VCaP (cell line): Measurements from ENCODE around the gene EPHA1.

Experiments
- H3K27ac ChIP-seq: fragments of 450-650 bp; 2 replicates; pipeline ENCODE4 v1.5.1; 2017
- CTCF ChIP-seq: fragments of 450-650 bp; conservative IDR thresholded peaks from 2 replicates; pipeline ENCODE4 v1.5.1; 2017; ENCODE audit warnings: mild to moderate bottlenecking, moderate library complexity

The EPHA1 gene

GRCh38 chr7:143399151-143399550, 9.5 kb downstream of the EPHA1 start:
- H3K27ac ChIP-seq: no peak overlapping the region
- TF ChIP-seq CTCF: no peak

DNA sequence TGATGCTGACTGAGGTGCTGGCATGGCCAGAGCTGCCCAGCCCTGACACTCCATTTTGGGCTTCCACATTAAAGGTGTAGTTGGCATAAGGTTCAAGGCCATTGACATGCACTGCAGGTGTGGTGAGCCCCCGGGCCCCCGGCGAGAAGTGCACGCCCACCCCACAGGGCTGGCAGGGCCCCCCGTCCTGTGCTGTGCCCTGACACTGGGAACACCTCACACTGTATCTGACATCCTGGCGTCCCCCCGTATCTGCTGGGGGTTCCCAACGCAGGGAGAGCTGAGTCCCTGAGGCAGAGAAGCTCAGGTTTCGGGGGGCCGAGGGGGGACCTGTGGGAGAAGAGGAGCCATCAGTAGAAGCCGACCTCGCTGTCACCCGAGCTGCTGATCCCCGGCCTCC, 10.0 kb downstream of the EPHA1 start:
- H3K27ac ChIP-seq: no peak overlapping the region
- no peak for TF ChIP-seq CTCF

DNA sequence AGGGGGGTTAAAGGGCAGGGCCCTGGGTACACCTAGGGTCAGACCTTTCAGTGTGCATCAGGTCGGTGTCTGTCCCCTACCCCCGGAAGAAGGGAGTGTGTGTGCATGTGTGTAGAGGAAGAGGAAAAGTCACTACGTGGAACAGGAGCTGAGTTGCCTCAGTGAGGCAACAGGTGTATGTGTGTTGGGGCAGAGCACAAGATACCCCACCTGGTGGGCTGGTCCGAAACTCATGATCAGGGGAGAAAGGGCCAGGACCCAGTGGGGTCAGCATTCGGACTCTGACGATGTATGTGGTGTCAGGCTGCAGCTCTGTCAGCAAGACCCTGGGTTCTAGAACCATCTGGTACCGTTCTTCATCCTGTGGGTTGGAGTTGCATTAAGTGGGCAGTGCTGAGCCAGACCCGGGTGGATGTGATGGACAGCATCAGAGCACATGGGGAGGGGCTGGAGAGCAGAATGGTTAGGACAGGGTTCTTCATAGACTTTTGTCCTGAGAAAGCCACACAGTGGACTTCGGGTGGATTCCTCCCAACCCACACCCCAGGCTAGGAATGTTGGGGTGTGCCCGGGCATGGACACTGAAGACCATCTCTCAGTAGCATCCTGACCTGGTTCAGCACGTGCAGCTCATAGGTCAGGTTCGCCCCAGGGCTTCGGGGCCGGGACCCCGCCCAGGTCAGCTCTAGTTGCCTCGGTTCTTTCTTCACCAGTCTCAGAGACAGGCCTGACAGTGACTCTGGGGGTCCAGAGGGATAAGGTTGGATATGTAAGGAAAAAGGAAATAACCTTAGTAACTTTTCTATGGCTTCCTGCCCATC, 10.7 kb downstream of the EPHA1 start:
- TF ChIP-seq CTCF: no peak

DNA sequence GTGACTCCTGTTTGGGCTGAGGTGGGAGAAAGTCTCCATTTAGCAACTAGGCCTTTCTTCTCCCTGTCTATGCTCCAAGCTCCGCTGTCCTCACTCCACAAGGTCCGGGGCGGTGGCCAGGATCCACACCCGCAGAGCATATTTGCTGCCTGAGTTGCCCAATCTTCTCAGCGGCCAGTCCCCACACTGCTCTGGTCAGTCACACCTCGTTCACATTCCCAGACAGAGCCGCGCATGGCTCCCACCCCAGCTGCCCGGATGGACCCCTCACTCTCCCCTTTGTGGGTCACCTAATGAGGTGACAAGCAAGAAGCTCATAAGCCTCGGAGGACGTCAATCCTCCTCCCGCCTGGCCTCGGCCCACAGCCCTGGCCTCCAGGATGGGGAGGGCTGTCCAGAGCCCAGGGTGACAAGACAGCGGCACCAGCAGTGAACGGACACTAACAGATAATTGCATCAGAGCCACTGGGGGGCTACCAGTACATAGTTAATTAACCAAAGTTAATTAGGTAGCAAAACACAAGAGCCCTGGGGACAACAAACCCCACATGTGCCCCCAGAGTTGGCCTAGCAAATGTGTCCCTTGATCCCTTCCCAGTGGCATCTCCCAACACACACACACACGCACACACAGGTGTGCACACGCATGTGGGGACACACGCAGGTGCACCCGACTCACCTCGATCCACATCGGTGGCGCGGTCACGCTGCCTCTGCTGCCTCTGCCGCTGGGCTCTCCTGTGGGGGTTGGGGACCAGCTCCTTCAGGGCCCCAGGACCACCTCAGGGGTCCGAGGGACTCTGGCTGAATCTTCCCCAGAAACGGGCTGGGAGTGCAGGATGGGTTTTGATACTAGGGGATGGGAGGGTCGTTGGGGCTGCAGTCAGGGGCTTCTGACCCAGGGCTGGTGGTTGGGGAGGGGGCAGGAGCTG, 11.8 kb downstream of the EPHA1 start:
- no peak overlapping the region for H3K27ac ChIP-seq
- no peak for TF ChIP-seq CTCF

More for the DNA sequence above, 10.7 kb downstream of the EPHA1 start:
- H3K27ac ChIP-seq: no peak overlapping the region

DNA sequence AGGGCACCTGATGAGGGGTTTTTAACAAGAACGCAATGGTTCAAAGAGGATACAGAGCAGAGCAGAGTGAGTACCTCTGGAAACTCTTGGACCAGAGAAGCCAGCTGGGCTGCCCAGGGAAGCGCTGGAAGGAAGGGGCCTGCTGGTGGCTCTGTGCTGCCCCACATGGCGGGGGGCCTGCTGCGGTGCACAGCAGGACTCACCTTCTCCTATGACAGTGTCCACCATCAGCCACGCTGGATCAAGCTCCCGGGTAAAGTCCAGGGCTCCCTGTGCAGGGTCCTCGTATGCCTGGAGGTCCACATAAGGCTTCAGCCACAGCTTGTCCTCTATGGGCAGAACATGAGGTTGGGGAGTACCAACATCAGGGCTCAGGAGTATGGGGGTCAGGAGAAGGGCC, 12.5 kb downstream of the EPHA1 start:
- TF ChIP-seq CTCF: no peak
- no peak overlapping the region for H3K27ac ChIP-seq

GRCh38 chr7:143395187-143396149, 13.2 kb downstream of the EPHA1 start:
- H3K27ac ChIP-seq: no peak overlapping the region
- TF ChIP-seq CTCF: peak; percentile 9; the same call in 1 of the 2 replicates
